HL-60 (cell line): ENCODE results near the gene SNU13.

Experiments
- GABPA ChIP-seq: IDR thresholded peaks from 2 replicates; pipeline ENCODE4 v1.6.1; 2012; ENCODE audit warnings: low read depth
- POLR2AphosphoS5 ChIP-seq: IDR thresholded peaks from 2 replicates; pipeline ENCODE4 v1.6.1; 2012; ENCODE audit warnings: low read depth
- TF ChIP-seq, protein P1 (sequence below): IDR thresholded peaks from one replicate; pipeline ENCODE4 v1.5.1; 2011; ENCODE audit warnings: low read length, control low read depth, inconsistent platforms; ENCODE audit not compliant: insufficient read depth

DNA sequence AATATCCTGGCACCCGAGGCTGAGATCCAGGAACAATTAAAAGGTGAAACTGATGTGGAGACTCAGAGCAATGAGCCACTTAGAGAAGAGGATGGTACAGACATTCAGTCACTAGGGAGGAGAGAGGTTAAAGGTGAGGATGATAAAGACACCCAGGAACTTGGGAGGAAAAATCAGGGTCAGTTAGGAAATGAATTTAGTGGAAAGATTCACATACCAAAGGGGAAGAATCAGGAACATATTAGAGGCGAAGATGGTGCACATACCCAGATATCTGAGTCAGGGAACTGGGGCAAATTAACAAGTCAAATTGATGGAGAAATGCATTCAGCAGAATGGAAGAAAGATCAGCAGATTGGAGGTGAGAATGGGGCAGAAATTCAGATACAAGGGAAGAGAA is 6.5 kb upstream of the SNU13 start:
- TF ChIP-seq, protein P1, sequence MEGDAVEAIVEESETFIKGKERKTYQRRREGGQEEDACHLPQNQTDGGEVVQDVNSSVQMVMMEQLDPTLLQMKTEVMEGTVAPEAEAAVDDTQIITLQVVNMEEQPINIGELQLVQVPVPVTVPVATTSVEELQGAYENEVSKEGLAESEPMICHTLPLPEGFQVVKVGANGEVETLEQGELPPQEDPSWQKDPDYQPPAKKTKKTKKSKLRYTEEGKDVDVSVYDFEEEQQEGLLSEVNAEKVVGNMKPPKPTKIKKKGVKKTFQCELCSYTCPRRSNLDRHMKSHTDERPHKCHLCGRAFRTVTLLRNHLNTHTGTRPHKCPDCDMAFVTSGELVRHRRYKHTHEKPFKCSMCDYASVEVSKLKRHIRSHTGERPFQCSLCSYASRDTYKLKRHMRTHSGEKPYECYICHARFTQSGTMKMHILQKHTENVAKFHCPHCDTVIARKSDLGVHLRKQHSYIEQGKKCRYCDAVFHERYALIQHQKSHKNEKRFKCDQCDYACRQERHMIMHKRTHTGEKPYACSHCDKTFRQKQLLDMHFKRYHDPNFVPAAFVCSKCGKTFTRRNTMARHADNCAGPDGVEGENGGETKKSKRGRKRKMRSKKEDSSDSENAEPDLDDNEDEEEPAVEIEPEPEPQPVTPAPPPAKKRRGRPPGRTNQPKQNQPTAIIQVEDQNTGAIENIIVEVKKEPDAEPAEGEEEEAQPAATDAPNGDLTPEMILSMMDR = no peak
- TF ChIP-seq GABPA (no peak), POLR2AphosphoS5 (no peak)
